IMR-90 (cell line): Measurements from ENCODE around the gene TOM1. TPM values are rescaled to one million over a fixed set of nuclear protein-coding genes. Genes with fewer than 3 reads are reported as not detected.

Source experiments
- ATAC-seq: fragments of 200-7000 bp; cut with Tn5 transposase; 2 replicates; pipeline ENCODE4 v1.9.1; 2020; ENCODE audit warnings: low read depth, mild to moderate bottlenecking, moderate library complexity
- BruUV-seq: library from RNA; stranded (reverse); fragments of 400-500 nt; replicated peaks from 2 replicates; lab custom pipeline; 2021; lab: Mats Ljungman, UMichigan
- CTCF ChIA-PET: fragments of 300-600 bp; formaldehyde crosslinking; extraction: SDS; loops from one replicate; lab custom pipeline; 2021; ENCODE audit warnings: antibody characterized with exemption; lab: Yijun Ruan, JAX
- POLR2A ChIA-PET: fragments of 300-600 bp; sonication (Branson Sonifier 250); formaldehyde crosslinking; loops from one replicate; lab custom pipeline; 2022; ENCODE audit warnings: antibody characterized with exemption; ENCODE audit not compliant: unreplicated experiment; lab: Charles Lee
- DNase-seq: peaks from one replicate; pipeline ENCODE4 v3.0.0; 2013
- H2AFZ ChIP-seq: replicated peaks from 2 replicates; pipeline ENCODE3; 2013; ENCODE audit warnings: low read length, mild to moderate bottlenecking; ENCODE audit not compliant: poor library complexity
- H2AK5ac ChIP-seq: 2 replicates; pipeline ENCODE4 v1.6.1; 2013; ENCODE audit warnings: low read depth, low read length, inconsistent platforms
- H2AK9ac ChIP-seq: replicated peaks from 2 replicates; pipeline ENCODE3; 2013; ENCODE audit warnings: mild to moderate bottlenecking, low read depth, low read length, moderate library complexity; ENCODE audit not compliant: poor library complexity
- H2BK120ac ChIP-seq: 2 replicates; pipeline ENCODE4 v1.6.1; 2013; ENCODE audit warnings: low read depth, low read length, inconsistent platforms
- H2BK15ac ChIP-seq: 3 replicates; pipeline ENCODE4 v1.6.1; 2013; ENCODE audit warnings: low read depth, low read length, inconsistent platforms
- H2BK20ac ChIP-seq: 2 replicates; pipeline ENCODE4 v1.6.1; 2013; ENCODE audit warnings: low read depth, mild to moderate bottlenecking, inconsistent platforms, low read length, moderate library complexity
- H2BK5ac ChIP-seq: 2 replicates; pipeline ENCODE4 v1.6.1; 2013; ENCODE audit warnings: mild to moderate bottlenecking, low read depth, low read length, inconsistent platforms; ENCODE audit not compliant: poor library complexity, severe bottlenecking
- H3K14ac ChIP-seq: replicated peaks from 2 replicates; pipeline ENCODE4 v1.6.1; 2013; ENCODE audit warnings: low read depth, low read length, inconsistent platforms
- H3K18ac ChIP-seq: 2 replicates; pipeline ENCODE4 v1.6.1; 2013; ENCODE audit warnings: low read depth, low read length, control low read depth
- H3K23ac ChIP-seq: 2 replicates; pipeline ENCODE4 v1.6.1; 2013; ENCODE audit warnings: low read depth, low read length, inconsistent platforms
- H3K27ac ChIP-seq: 2 replicates; pipeline ENCODE4 v1.5.1; 2013; ENCODE audit warnings: mild to moderate bottlenecking, control low read depth, low read length; ENCODE audit not compliant: insufficient read depth
- H3K27me3 ChIP-seq: 2 replicates; pipeline ENCODE4 v1.6.1; 2013; ENCODE audit warnings: low read length; ENCODE audit not compliant: control insufficient read depth, insufficient read depth
- H3K36me3 ChIP-seq: 2 replicates; pipeline ENCODE4 v1.6.1; 2013; ENCODE audit warnings: low read length, mixed read lengths; ENCODE audit not compliant: control insufficient read depth, insufficient read depth
- H3K4ac ChIP-seq: 2 replicates; pipeline ENCODE4 v1.6.1; 2013; ENCODE audit warnings: low read depth, low read length, inconsistent platforms
- H3K4me1 ChIP-seq: 2 replicates; pipeline ENCODE4 v1.6.1; 2013; ENCODE audit warnings: low read length, mixed read lengths; ENCODE audit not compliant: control insufficient read depth, insufficient read depth
- H3K4me2 ChIP-seq: 2 replicates; pipeline ENCODE4 v1.6.1; 2013; ENCODE audit warnings: low read depth, mild to moderate bottlenecking, control low read depth, low read length, moderate library complexity
- H3K4me3 ChIP-seq: 2 replicates; pipeline ENCODE4 v1.5.1; 2013; ENCODE audit warnings: low read depth, mild to moderate bottlenecking, control low read depth, low read length, moderate library complexity; ENCODE audit not compliant: insufficient read depth
- H3K56ac ChIP-seq: 2 replicates; pipeline ENCODE4 v1.6.1; 2013; ENCODE audit warnings: low read length, inconsistent platforms; ENCODE audit not compliant: insufficient read depth; ENCODE audit errors: extremely low read depth
- H3K79me1 ChIP-seq, 2 experiments: 2 replicates each; pipeline ENCODE4 v1.6.1; 2013; ENCODE audit warnings: low read length in 2 of 2, inconsistent platforms in 1 of 2, low read depth in 1 of 2
- H3K9ac ChIP-seq: 2 replicates; pipeline ENCODE4 v1.6.1; 2013; ENCODE audit warnings: low read depth, low read length, control low read depth
- H3K9me1 ChIP-seq: 2 replicates; pipeline ENCODE4 v1.6.1; 2013; ENCODE audit warnings: low read length, inconsistent platforms; ENCODE audit not compliant: insufficient read depth
- H3K9me3 ChIP-seq: 2 replicates; pipeline ENCODE4 v1.6.1; 2013; ENCODE audit warnings: low read length; ENCODE audit not compliant: control insufficient read depth, insufficient read depth
- H4K20me1 ChIP-seq: 2 replicates; pipeline ENCODE4 v1.6.1; 2013; ENCODE audit warnings: low read length, inconsistent platforms; ENCODE audit not compliant: insufficient read depth
- H4K5ac ChIP-seq: 2 replicates; pipeline ENCODE4 v1.6.1; 2013; ENCODE audit warnings: mild to moderate bottlenecking, low read depth, low read length, control low read depth
- H4K8ac ChIP-seq, 2 experiments: 2 replicates each; pipeline ENCODE4 v1.6.1; 2013; ENCODE audit warnings: low read depth in 2 of 2, low read length in 2 of 2, control low read depth in 1 of 2, inconsistent platforms in 1 of 2
- H4K91ac ChIP-seq: 2 replicates; pipeline ENCODE4 v1.6.1; 2013; ENCODE audit warnings: low read depth, low read length, inconsistent platforms; ENCODE audit not compliant: insufficient read depth
- POLR2A ChIP-seq: IDR thresholded peaks from 2 replicates; pipeline ENCODE4 v1.6.1; 2012; ENCODE audit warnings: mild to moderate bottlenecking, low read depth, low read length
- SMC3 ChIP-seq: fragments of 150-350 bp; IDR thresholded peaks from 2 replicates; pipeline ENCODE4 v1.6.1; 2016; ENCODE audit warnings: low read depth, mild to moderate bottlenecking, antibody characterized with exemption, low read length, moderate library complexity
- WGBS, 2 experiments: methylation state at CpG; one replicate each; pipeline versions ENCODE4 v1.1.5 to v1.1.7; 2013; ENCODE audit warnings: missing lambda C conversion rate in 2 of 2; ENCODE audit not compliant: insufficient read length in 1 of 2; ENCODE audit errors: extremely low coverage in 2 of 2; 5-methylcytosine and 5-hydroxymethylcytosine counted together
- dilution Hi-C: fragments of 300-500 bp; cut with HindIII; formaldehyde crosslinking; loops from one replicate; pipeline ENCODE4 v1.14.3; 2018; ENCODE audit warnings: low sequenced_read_pairs; ENCODE audit not compliant: unreplicated experiment
- in situ Hi-C: fragments of 300-500 bp; cut with MboI; formaldehyde crosslinking; loops from 3 replicates; pipeline ENCODE4 v1.14.3; 2019; ENCODE audit warnings: low sequenced_read_pairs, inconsistent platforms, mixed read lengths
- intact Hi-C: fragments of 100-400 bp; cut with micrococcal nuclease; formaldehyde crosslinking; loops from 2 replicates; pipeline ENCODE4 v1.10.0; 2022
- polyA plus RNA-seq, 3 experiments: library from polyadenylated mRNA; depleted of rRNA; stranded (reverse); fragments of >200 nt; gene quantifications; 2 replicates each; pipeline ENCODE4 v1.2.3, GENCODE V29; 2012; ENCODE audit warnings: low replicate concordance in 1 of 3
- total RNA-seq: library from RNA; depleted of rRNA; stranded (reverse); fragments of >200 nt; gene quantifications from 2 replicates; pipeline ENCODE4 v1.2.3, GENCODE V29; 2012

Gene TOM1
- total and polyA plus RNA-seq, 2 of the 4 experiments (the other 2 are of a cell fraction) = 38.0 to 46.4 TPM

DNA sequence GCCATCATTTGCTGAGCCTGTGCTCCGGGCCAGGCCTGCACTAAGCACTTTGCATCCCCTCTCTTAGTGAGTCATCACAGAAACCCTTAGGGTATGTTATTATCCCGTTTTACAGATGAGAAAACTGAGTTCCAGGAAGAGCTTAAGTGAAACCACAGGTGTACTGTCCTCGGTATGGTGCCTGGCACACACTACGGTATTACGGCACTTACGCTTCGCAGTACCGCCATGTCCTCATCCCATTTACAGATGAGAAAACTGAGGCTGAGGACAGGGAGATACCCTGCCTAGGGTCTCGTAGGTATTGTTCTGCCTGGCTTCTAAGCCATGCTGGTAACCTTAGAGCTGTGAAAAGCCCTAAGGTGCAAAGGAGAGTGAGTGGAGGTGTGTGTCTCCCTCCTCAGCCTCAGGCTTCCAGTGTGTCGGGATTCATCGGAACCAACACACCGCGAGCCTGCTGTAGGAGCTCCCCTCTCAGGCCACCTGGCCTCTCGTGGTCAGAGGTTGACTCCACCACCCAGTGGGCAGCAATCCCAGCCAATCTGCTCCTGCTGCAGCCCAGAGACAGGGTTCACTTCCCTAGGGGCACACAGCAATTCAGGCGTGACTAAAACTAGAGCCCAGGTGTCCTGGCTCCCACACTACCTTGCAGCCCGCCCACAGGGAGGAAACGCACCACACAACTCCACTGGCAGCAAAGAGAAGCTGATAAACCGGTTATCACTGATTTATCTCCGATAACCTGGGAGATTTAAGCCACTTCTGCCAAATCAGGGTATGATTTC is 41.6 kb downstream of the TOM1 start:
- 0 out of 2 replicates have a peak, but pooled peaks cover 3% of the 10 kb centered on the region for H3K9me1 ChIP-seq
- H4K20me1 ChIP-seq = no peaks in the 10 kb centered on the region
- BruUV-seq = no TSS peak
- dilution Hi-C loops (no loop called here), intact Hi-C loops (no loop called here), in situ Hi-C loops (no loop called here)
- H3K79me1 ChIP-seq = peaks cover 0 to 7% of the 10 kb centered on the region in 2 experiments; a peak in 1 of 4 replicates
- H3K23ac ChIP-seq = no peak overlapping the region
- no peak overlapping the region for H4K5ac ChIP-seq
- H2AK5ac ChIP-seq = no peak overlapping the region
- 100% methylated on average over 6 of the region's 19 CpGs; no CpG with 5 or more reads in 1 of the 2 experiments for WGBS, 2 experiments
- no peak overlapping the region for H2BK120ac ChIP-seq
- no peak overlapping the region for H2BK15ac ChIP-seq
- H3K9me3 ChIP-seq = no peaks in the 10 kb centered on the region
- no peak overlapping the region for H3K18ac ChIP-seq
- ATAC-seq (no peak), DNase-seq (no peak)
- no peak overlapping the region for H4K8ac ChIP-seq
- no peak overlapping the region for H3K4ac ChIP-seq
- no peak overlapping the region for H2AK9ac ChIP-seq
- no peak overlapping the region for H2BK20ac ChIP-seq
- H3K27me3 ChIP-seq = no peaks in the 10 kb centered on the region
- H3K27ac ChIP-seq = no peak overlapping the region
- H2BK5ac ChIP-seq = no peak overlapping the region
- H2AFZ ChIP-seq = no peak overlapping the region
- no peak overlapping the region for H3K56ac ChIP-seq
- H4K91ac ChIP-seq = no peak overlapping the region
- CTCF ChIA-PET = no interaction called here
- no peak overlapping the region for H3K14ac ChIP-seq
- TF ChIP-seq POLR2A (no peak), SMC3 (no peak)
- H3K4me3 ChIP-seq = no peak overlapping the region
- POLR2A ChIA-PET = no interaction called here
- H3K36me3 ChIP-seq = peaks cover 68% of the 10 kb centered on the region
- no peak overlapping the region for H3K4me2 ChIP-seq
- H3K4me1 ChIP-seq = no peaks in the 10 kb centered on the region
- no peak overlapping the region for H3K9ac ChIP-seq
